CMK (cell line): Measurements from ENCODE around the gene CUL5.
"Not testable (repeated sequence)": the region's sequence is repeated elsewhere in the genome, so short reads cannot be mapped to it uniquely, and the experiment has no call there.

Experiments
- DNase-seq: peaks from one replicate; pipeline ENCODE4 v3.0.0-alpha.2; 2010; ENCODE audit warnings: low read depth

The CUL5 gene

DNA sequence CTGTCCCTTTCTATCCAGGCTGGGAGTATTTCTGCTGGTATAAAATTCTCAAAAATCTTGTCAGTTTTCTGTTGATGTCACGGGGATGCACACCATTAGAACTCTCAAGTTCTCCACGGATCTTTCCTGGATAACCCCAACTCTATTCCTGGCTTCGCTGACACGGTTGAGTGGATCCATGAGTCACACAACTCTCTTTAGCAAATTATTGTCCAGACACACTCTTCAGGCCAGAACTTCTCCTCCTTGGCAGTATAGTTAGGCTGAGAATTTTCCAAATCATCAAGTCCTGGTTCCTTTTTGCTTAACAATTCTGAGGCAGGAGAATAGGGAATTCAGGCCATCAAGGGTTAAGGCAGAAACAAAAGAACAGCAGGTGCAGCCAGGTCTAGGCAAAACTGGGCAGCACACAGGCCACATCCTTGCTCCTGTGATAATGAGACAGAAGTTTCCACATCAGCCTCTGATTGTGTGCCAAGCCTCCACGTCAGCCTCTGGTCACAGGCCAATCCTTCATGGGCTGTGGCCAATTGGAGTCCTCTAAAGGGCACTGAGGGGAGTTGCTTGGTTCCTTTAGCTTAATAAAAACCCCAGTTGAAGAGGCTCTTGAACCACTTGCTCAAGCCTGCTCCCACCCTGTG is 106.9 kb downstream of the CUL5 start:
- no peak for DNase-seq

DNA sequence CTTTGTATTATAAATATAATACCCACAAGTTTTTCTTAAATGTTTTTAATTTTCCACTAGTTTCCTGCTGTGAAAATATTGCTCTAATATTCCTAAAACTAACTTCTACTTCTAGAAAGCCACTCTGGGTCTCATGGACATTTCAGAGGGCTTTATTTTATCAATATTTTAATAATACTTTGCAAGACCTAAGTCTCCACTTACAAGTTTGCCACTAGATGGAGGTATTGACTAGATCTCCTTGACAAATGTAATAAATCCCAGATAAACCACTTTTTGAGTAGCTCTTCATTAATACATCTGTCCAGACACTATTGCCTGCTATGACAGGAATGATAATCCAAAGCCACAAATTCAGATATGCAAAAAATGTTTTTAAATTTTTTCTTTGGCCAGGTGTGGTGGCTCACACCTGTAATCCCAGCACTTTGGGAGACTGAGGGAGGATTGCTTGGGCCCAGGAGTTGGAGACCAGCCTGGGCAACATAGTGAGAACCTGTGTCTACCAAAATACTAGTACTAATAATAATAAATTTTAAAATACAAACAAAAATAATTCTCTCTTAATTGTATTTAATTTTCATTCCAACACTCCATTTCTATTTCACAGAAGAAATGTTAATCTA is 109.2 kb downstream of the CUL5 start:
- peak; percentile 29 for DNase-seq

DNA sequence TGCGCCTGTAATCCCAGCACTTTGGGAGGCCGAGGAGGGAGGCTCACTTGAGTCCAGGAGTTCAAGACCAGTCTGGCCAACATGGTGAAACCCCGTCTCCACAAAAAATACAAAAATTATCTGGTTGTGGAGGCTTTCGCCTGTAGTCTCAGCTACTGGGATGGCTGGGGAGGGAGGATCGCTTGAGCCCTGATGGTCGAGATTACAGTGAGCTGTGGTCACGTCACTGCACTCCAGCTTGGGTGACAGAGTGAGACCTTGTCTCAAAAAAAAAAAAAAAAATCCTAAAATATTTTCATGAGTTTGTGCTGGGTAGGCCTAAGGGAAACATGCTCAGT is 112.2 kb downstream of the CUL5 start:
- DNase-seq: peak; percentile 4

DNA sequence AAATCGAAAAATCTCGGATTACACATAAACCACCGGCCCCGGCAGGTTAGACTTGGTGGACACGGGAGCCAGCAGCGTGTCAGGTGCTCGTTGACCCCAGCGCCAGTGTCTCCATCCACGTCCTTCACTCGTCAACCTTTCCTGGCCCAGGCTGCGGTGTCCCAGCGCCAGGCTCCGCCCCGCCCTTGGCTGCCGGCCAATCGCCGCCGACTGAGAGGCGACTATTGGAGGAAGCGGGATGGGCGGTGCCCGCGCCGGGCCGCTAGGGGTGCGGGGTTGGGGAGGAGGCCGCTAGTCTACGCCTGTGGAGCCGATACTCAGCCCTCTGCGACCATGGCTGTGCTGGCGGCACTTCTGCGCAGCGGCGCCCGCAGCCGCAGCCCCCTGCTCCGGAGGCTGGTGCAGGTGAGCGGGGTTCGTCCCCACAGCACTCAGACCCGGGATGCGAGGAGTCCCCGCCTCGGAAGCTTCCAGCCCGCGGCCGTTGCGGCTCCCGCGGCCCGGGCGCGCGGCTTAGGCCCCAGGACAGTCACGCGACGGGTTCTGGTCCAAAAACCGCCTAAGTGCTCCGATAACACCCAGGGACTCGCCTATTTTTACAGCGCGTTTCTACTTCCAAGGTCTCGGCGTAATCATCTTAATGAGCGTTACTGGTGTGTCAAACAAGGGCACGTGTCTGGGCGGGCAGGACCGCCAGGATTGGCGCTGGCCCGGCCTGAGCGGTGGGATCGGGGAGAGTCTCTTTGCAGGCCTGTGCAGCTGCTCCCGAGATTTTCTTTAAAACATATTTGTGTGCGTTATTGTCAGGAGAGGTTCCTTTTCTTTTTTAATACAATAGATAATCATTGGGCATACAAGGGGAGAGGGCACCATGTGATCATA is 112.8 kb downstream of the CUL5 start, which contains the start of gene ACAT1:
ACAT1 (plus strand) TSS at position 294 of the 882 bp plus-strand sequence; CDS start at position 334, 40 bp downstream.
- peak; percentile 81 for DNase-seq

DNA sequence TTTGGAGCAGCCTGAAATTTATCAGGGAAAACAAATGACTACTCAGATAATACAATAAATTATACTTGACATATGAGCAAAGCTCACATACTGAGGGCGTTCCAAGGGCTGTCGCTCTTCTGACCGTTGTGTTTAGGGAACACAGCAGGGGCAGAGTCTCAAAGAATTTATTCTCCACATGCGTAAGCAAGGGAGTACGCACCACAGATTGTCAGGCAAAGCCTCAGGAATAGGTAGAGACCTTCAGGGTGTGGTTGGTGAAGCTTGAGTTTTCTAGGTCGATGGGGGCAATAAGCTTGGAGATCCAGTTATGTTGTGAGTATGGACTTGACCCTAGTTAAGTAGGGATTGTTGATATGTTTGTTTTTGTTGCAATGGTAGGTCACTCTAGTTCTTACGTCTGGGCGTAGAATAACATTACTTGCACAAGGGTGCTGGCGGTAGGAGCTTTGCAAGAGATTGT is 113.5 kb downstream of the CUL5 start:
- DNase-seq: no peak

DNA sequence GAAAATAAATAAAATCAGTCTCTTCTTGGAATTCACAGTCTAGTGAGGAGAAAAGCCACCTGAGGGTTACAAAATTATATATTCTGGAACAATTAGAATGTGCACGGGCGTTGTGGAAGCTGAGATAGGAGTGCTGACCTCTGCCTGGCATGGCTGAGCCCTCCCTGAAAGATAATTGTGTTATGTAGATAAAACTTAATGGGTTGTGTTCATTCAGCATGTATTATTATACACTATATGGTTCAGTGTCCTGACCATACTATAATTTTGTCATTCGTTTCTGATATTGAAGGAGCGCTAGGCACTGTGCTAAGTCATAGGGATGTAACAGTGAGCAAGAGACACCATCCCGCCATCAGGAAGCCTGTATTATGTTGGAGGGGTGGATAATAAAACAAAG is 116.4 kb downstream of the CUL5 start:
- no peak for DNase-seq

DNA sequence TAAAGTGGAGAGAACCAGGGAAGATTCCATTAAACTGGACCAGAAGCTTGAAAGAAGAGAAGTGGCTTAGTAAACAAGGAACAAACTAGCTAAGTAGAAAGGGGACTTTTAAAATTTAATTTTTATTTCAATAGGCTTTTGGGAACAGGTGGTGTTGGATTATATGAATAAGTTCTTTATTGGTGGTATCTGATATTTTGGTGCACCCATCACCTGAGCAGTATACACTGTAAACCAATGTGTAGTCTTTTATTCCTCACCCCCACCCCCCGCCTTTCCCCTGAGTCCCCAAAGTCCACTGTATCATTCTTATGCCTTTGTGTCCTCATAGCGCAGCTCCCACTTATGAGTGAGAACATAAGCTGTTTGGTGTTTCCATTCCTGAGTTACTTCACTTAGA is 120.1 kb downstream of the CUL5 start:
- DNase-seq: no peak

DNA sequence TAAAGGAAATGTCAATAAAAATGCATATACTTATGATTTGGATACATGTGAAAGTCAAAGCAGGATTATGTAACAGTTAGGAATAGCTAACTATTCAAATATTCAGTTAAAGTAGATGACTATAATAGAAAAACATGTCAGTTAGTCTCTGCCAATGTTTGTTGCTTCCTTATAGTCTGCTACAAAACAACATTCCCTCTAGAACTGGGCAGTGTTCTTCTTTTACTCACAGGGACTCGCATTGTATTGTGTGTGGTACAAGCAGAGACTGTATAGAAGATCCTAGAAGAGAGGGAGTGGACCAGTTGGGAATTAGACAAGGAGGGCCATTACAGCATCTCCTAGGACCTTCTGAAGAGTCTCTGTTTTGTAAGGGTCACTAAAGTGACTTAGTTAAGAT is 123.3 kb downstream of the CUL5 start:
- DNase-seq: no peak

DNA sequence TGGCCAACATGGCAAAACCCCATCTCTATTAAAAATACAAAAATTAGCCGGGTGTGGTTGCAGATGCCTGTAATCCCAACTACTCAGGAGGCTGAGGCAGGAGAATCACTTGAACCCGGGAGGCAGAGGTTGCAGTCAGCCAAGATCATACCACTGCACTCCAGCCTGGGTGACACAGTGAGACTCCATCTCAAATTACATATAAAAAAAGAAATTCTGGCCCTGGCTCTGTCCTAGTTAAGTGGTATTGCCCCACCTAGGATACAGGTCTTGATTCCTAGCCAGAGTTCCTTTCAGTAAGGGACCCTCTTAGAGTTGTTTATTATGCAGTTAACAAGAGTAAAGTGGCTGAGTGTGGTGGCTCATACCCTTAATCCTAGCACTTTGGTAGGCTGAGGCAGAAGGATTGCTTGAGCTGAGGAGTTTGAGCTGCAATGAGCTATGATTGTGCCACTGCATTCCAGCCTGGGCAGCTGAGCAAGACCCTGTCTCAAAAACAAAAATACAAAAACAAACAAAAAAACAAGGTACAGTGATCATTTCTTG is 124.4 kb downstream of the CUL5 start:
- not testable (repeated sequence) for DNase-seq

DNA sequence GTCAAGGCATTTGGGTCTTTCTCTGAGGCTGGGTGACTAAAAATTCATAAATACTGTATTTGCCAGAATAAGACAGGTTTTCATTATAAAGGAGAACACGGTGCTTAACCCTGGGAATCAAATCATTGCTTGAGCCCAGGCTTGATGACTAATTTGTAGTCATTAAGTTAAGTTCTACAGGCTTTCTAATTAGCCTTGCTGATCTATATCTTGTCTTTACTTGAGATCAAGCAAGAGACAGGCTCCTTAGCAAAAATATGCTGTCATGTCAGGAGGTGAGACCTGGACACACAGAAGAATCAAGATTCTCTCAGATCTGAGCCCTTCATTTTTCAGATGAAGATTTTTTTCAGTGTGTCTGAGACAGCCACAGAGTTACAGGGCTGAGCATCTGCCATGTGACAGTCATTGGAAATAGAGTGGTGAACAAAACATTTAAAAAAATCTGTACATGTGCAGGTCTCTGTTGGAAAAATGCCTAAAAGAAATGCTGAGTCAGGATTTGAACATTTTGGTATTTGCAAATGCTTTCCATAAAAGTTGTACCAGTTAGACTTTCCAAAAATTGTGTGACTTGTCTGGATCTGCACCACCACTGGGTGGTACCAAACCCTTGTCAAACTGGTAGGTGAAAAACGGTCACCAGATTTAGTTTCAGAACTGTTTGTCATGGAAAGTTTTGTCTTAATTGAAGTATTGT is 127.3 kb downstream of the CUL5 start:
- DNase-seq: no peak

DNA sequence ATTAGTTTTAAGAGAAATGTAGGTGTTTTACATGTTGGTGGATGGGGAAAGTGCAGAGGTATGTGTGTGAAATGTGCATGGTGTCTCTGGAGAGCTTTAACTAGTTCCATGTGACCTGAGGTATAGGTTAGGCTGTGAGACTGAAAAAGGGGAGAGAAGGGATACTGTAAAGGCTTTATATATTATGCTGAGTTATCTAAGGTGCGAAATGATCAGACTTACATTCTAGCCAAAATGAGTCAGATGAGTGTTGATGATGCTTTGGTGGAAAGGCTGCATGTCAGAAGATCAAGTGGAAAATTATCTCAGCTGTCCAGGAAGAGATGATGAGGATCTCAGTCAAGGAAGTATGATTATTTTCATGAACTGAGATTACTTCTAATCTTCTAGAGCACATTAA is 128.5 kb downstream of the CUL5 start:
- DNase-seq: no peak

DNA sequence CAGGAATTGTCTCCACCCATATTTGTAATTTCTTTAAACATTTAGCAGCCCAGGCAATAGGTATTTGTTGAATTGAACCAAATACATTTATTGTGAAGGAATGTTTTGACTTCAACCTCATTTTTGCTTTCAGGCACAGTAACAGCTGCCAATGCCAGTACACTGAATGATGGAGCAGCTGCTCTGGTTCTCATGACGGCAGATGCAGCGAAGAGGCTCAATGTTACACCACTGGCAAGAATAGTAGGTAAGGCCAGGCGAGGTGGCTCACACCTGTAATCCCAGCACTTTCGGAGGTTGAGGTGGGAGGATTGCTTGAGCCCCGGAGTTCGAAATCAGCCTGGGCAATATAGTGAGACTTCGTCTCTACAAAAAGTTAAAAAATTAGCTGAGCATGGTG is 133.6 kb downstream of the CUL5 start:
- DNase-seq: no peak

DNA sequence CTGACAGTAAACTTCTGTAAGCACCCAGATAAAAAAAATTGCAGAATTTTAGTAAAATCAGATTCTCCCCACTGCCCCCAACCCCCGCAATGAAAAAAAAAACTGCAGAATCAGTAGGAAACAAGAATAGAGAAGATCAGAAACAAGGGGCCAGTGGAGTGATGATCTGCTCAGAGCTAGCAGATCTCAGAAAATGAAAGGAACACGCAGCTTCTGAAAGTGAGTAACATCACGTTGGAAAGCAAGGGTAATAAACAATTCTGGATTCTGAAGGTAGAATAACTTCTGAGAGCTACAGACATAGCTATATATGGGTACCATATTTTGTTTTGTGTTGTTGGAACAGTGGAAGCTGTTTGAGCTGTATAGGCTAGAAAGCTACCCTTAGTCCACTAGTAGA is 135.9 kb downstream of the CUL5 start:
- DNase-seq: no peak

DNA sequence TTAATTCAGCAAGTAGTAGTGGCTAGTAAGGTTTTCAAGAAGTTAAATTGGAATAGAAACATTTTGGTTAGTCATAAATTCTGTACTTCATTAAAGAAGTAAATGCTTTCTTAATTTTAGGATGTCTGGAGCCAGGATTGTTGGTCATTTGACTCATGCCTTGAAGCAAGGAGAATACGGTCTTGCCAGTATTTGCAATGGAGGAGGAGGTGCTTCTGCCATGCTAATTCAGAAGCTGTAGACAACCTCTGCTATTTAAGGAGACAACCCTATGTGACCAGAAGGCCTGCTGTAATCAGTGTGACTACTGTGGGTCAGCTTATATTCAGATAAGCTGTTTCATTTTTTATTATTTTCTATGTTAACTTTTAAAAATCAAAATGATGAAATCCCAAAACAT is 138.5 kb downstream of the CUL5 start:
- no peak for DNase-seq

DNA sequence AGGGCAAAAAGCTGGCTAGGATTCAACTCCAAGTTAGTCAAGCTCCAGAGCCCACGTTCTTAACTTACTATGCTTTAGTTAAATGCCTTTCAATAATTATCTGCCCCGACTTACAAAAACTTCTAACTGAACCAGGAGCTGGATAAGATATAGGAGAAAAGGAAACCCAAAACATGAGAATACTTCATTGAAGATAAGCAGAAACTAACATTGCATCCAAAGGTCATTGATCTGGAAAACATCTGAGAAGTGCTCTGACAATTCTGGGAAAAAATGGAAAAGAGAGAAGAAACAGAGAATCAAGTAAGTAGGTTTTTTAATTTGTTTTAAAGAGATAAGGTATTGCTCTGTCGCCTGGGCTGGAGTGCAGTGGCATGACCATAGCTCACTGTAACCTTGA is 139.9 kb downstream of the CUL5 start:
- no peak for DNase-seq

DNA sequence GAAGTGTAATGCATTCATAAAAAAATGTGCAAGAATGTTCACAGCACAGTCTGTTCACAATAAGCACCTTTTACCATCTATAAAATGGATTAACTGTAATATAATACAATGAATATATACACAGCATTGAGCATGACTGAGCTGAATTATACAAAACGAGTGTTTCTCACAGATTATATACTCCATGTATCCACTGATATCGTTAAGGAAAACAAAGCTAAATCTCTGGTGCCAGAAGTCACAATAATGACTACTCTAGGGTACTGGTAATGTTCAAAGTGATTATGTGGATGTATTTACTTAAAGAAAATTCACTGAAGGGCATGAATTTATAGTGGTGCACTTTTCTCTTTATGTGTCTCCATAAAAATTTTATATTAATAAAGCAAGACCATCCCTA is 145.9 kb downstream of the CUL5 start:
- DNase-seq: no peak
